GM21576 (cell line): ENCODE results near the gene CGREF1.

ENCODE experiments used
- ATAC-seq: cut with Tn5 transposase; IDR thresholded peaks from one replicate; pipeline ENCODE4 v1.9.1; 2021; ENCODE audit warnings: mild to moderate bottlenecking, moderate library complexity; ENCODE audit not compliant: unreplicated experiment

Gene CGREF1

GRCh38 chr2:27118525-27119329 is at the start of gene CGREF1:
CGREF1 (minus strand) TSS chr2:27119128; CDS start chr2:27104366, 14,762 bp downstream.
- no peak for ATAC-seq

- peak; percentile 63 for ATAC-seq
Observed at GRCh38 chr2:27164960-27165763, 46.2 kb upstream of the CGREF1 start.

GRCh38 chr2:27162151-27163121 is 43.5 kb upstream of the CGREF1 start:
- no peak for ATAC-seq

GRCh38 chr2:27160191-27160590 is 41.3 kb upstream of the CGREF1 start:
- no peak for ATAC-seq

- ATAC-seq = no peak
Observed at GRCh38 chr2:27159271-27159670, 40.3 kb upstream of the CGREF1 start.

GRCh38 chr2:27158468-27158867 is 39.5 kb upstream of the CGREF1 start:
- no peak for ATAC-seq

- no peak for ATAC-seq
Observed at GRCh38 chr2:27155069-27155520, 36.2 kb upstream of the CGREF1 start.

- no peak for ATAC-seq
Observed at GRCh38 chr2:27154488-27154887, 35.6 kb upstream of the CGREF1 start.

- no peak for ATAC-seq
Observed at GRCh38 chr2:27152796-27153464, 34.0 kb upstream of the CGREF1 start.

- no peak for ATAC-seq
Observed at GRCh38 chr2:27152102-27152795, 33.3 kb upstream of the CGREF1 start.

GRCh38 chr2:27150639-27151230 is 31.8 kb upstream of the CGREF1 start:
- no peak for ATAC-seq

GRCh38 chr2:27149570-27150405 is 30.9 kb upstream of the CGREF1 start:
- ATAC-seq = no peak

- ATAC-seq = no peak
Observed at GRCh38 chr2:27148801-27149439, 30.0 kb upstream of the CGREF1 start, which contains the start of gene TCF23. TCF23 (plus strand) TSS chr2:27149004; CDS start chr2:27149134, 130 bp downstream.

GRCh38 chr2:27147935-27148334 is 29.0 kb upstream of the CGREF1 start:
- no peak for ATAC-seq

- ATAC-seq = no peak
Observed at GRCh38 chr2:27145682-27146081, 26.8 kb upstream of the CGREF1 start.

GRCh38 chr2:27143285-27143684 is 24.4 kb upstream of the CGREF1 start:
- ATAC-seq = no peak

- ATAC-seq = no peak
Observed at GRCh38 chr2:27139310-27139709, 20.4 kb upstream of the CGREF1 start, which contains the start of gene PRR30. PRR30 (minus strand) TSS chr2:27139410; CDS start chr2:27138329, 1,081 bp downstream.

- no peak for ATAC-seq
Observed at GRCh38 chr2:27138111-27138510, 19.2 kb upstream of the CGREF1 start.
